WTC11 (cell line): ENCODE data around the gene FAF1. TPM values are rescaled to one million over a fixed set of nuclear protein-coding genes. Genes with fewer than 3 reads are reported as not detected.

ENCODE experiments used
- ATAC-seq: fragments of 200-7000 bp; cut with Tn5 transposase; 2 replicates; pipeline ENCODE4 v1.10.0; 2021; ENCODE audit warnings: mild to moderate bottlenecking, moderate library complexity
- CTCF ChIA-PET: fragments of 300-600 bp; sonication (Branson Sonifier 250); formaldehyde crosslinking; loops from one replicate; lab custom pipeline; 2021; ENCODE audit warnings: antibody characterized with exemption; lab: Charles Lee
- POLR2A ChIA-PET: fragments of 350-600 bp; sonication (Branson Sonifier 250); formaldehyde crosslinking; loops from one replicate; lab custom pipeline; 2021; ENCODE audit warnings: antibody characterized with exemption; lab: Charles Lee
- DNase-seq: peaks from one replicate; pipeline ENCODE4 v3.0.0; 2021; ENCODE audit warnings: low spot score
- H3K27ac Mint-ChIP-seq: 2 replicates; pipeline ENCODE4 v1.8.0; 2021; ENCODE audit warnings: mixed read lengths
- H3K27me3 Mint-ChIP-seq: 2 replicates; pipeline ENCODE4 v1.8.0; 2021; ENCODE audit warnings: low read depth, mild to moderate bottlenecking, moderate library complexity, mixed read lengths
- H3K36me3 Mint-ChIP-seq: 2 replicates; pipeline ENCODE4 v1.8.0; 2021; ENCODE audit warnings: mixed read lengths
- H3K4me1 Mint-ChIP-seq: 2 replicates; pipeline ENCODE4 v1.8.0; 2022; ENCODE audit warnings: mixed read lengths
- H3K4me3 Mint-ChIP-seq: 2 replicates; pipeline ENCODE4 v1.8.0; 2021; ENCODE audit warnings: mild to moderate bottlenecking, moderate library complexity, mixed read lengths
- H3K9me3 Mint-ChIP-seq: 2 replicates; pipeline ENCODE4 v1.8.0; 2021; ENCODE audit warnings: mixed read lengths
- ATF1 ChIP-seq: sonication (generic); formaldehyde crosslinking; IDR thresholded peaks from 2 replicates; pipeline ENCODE4 v1.8.1; 2023; ENCODE audit warnings: mild to moderate bottlenecking, moderate library complexity, missing genetic modification reagents
- CREB1 ChIP-seq: sonication (generic); formaldehyde crosslinking; IDR thresholded peaks from 2 replicates; pipeline ENCODE4 v1.8.0; 2023; ENCODE audit warnings: mild to moderate bottlenecking, missing genetic modification reagents
- GABPB1 ChIP-seq: sonication (generic); formaldehyde crosslinking; IDR thresholded peaks from 2 replicates; pipeline ENCODE4 v1.8.1; 2023; ENCODE audit warnings: mild to moderate bottlenecking, missing genetic modification reagents
- HMGA2 ChIP-seq: fragments of 250-450 bp; sonication (Bioruptor Pico); IDR thresholded peaks from 2 replicates; pipeline ENCODE4 v1.4.0; 2021; ENCODE audit warnings: mild to moderate bottlenecking, moderate library complexity
- NFYB ChIP-seq: sonication (generic); formaldehyde crosslinking; conservative IDR thresholded peaks from 2 replicates; pipeline ENCODE4 v1.8.0; 2022; ENCODE audit warnings: low read depth, missing genetic modification reagents
- RELA ChIP-seq: sonication (generic); formaldehyde crosslinking; IDR thresholded peaks from 2 replicates; pipeline ENCODE4 v1.8.1; 2022; ENCODE audit warnings: missing genetic modification reagents, mild to moderate bottlenecking, borderline replicate concordance
- ZBTB21 ChIP-seq: sonication (generic); formaldehyde crosslinking; IDR thresholded peaks from 2 replicates; pipeline ENCODE4 v1.8.1; 2023; ENCODE audit warnings: mild to moderate bottlenecking, missing genetic modification reagents, borderline replicate concordance
- ZNF121 ChIP-seq: sonication (generic); formaldehyde crosslinking; IDR thresholded peaks from 2 replicates; pipeline ENCODE4 v1.8.0; 2023; ENCODE audit warnings: missing genetic modification reagents
- ZNF138 ChIP-seq: sonication (generic); formaldehyde crosslinking; conservative IDR thresholded peaks from 2 replicates; pipeline ENCODE4 v1.8.1; 2022; ENCODE audit warnings: mild to moderate bottlenecking, moderate library complexity, missing genetic modification reagents
- ZNF263 ChIP-seq: sonication (generic); formaldehyde crosslinking; IDR thresholded peaks from 2 replicates; pipeline ENCODE4 v1.8.1; 2022; ENCODE audit warnings: low read depth, mild to moderate bottlenecking, moderate library complexity, missing genetic modification reagents
- ZNF317 ChIP-seq: sonication (generic); formaldehyde crosslinking; IDR thresholded peaks from 2 replicates; pipeline ENCODE4 v1.8.1; 2023; ENCODE audit warnings: low read depth, mild to moderate bottlenecking, moderate library complexity, missing genetic modification reagents, borderline replicate concordance
- ZNF671 ChIP-seq: fragments of 250-450 bp; sonication (Bioruptor Pico); IDR thresholded peaks from 2 replicates; pipeline ENCODE4 v1.8.0; 2021; ENCODE audit warnings: mild to moderate bottlenecking
- total RNA-seq: library from RNA; stranded (reverse); gene quantifications from 3 replicates; pipeline ENCODE4 v1.2.3, GENCODE V29; 2021
- TF ChIP-seq, protein P1 (sequence below): sonication (generic); formaldehyde crosslinking; IDR thresholded peaks from 2 replicates; pipeline ENCODE4 v1.8.1; 2023; ENCODE audit warnings: mild to moderate bottlenecking, moderate library complexity, missing genetic modification reagents
- TF ChIP-seq, protein P2 (sequence below): sonication (generic); formaldehyde crosslinking; conservative IDR thresholded peaks from 2 replicates; pipeline ENCODE4 v1.8.1; 2023; ENCODE audit warnings: mild to moderate bottlenecking, low read depth, missing genetic modification reagents, moderate library complexity
- TF ChIP-seq, protein P3 (sequence below): sonication (generic); formaldehyde crosslinking; IDR thresholded peaks from 2 replicates; pipeline ENCODE4 v1.8.0; 2023; ENCODE audit warnings: missing genetic modification reagents, mild to moderate bottlenecking, borderline replicate concordance
- TF ChIP-seq, protein P4 (sequence below): sonication (generic); formaldehyde crosslinking; IDR thresholded peaks from 2 replicates; pipeline ENCODE4 v1.8.0; 2022; ENCODE audit warnings: mild to moderate bottlenecking, missing genetic modification reagents
- TF ChIP-seq, protein P5 (sequence below): sonication (generic); formaldehyde crosslinking; IDR thresholded peaks from 2 replicates; pipeline ENCODE4 v1.8.1; 2023; ENCODE audit warnings: mild to moderate bottlenecking, missing genetic modification reagents
- TF ChIP-seq, protein P6 (sequence below): sonication (generic); formaldehyde crosslinking; IDR thresholded peaks from 2 replicates; pipeline ENCODE4 v1.8.1; 2022; ENCODE audit warnings: low read depth, missing genetic modification reagents, borderline replicate concordance

Gene FAF1
- total RNA-seq, 1 experiment from 2014 or later, result 53.5 TPM

DNA sequence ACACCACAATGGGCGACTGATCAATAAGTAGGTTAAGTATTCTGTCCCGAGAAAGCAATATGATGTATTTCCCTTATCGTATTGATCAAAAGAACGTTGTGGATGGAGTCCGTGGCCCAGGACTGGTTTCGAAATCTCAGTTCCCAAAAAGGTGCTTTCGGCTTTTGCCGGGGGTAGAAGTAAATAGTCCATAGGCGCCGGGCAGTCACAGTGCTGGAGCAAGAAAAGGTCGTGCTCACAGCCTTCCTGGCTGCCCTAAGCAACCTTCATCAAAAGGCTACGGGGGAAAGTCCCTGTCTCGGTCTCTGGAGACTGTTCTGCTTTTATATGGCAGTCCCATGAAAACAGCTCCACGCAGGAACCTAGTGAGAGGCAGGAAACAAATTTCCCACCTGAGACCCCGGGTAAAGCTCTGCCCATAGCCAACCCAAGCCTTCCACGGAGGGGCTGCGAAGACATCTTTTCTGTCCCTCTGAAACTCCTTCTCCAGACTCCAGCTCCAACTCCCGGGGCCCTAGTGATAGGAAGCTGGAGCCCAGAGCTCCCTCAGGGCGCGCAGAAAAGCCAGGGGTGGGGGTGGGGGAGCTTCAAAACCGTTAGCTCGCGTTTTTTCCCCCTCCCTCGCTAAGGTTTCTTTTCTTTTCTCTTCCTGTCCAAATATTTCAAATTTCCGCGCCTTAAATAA is 17.0 kb upstream of the FAF1 start:
- DNase-seq (no peak), ATAC-seq (peak; percentile 18)
- no peaks in the 10 kb centered on the region for H3K36me3 Mint-ChIP-seq
- peaks cover 97% of the 10 kb centered on the region for H3K27me3 Mint-ChIP-seq
- CTCF ChIA-PET, result interaction anchor here (1.0 to 1.9 kb wide), 4 partner anchors 16 to 212 kb away, joined by 3 to 8 read pairs (median 4); partner anchors contain the start of gene FAF1
- peaks cover 20% of the 10 kb centered on the region for H3K4me1 Mint-ChIP-seq
- no peaks in the 10 kb centered on the region for H3K9me3 Mint-ChIP-seq
- H3K4me3 Mint-ChIP-seq, result peak overlapping the region; percentile 59
- POLR2A ChIA-PET, result interaction anchor here (0.6 to 1.2 kb wide), 2 partner anchors 8 to 17 kb away, joined by 5 to 7 read pairs; no protein-coding TSS in a partner anchor
- no peak for TF ChIP-seq ZBTB21 (CRISPR knock-in tag)
- TF ChIP-seq, protein P1, sequence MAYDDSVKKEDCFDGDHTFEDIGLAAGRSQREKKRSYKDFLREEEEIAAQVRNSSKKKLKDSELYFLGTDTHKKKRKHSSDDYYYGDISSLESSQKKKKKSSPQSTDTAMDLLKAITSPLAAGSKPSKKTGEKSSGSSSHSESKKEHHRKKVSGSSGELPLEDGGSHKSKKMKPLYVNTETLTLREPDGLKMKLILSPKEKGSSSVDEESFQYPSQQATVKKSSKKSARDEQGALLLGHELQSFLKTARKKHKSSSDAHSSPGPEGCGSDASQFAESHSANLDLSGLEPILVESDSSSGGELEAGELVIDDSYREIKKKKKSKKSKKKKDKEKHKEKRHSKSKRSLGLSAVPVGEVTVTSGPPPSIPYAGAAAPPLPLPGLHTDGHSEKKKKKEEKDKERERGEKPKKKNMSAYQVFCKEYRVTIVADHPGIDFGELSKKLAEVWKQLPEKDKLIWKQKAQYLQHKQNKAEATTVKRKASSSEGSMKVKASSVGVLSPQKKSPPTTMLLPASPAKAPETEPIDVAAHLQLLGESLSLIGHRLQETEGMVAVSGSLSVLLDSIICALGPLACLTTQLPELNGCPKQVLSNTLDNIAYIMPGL (CRISPR knock-in tag), result no peak
- no peak for TF ChIP-seq ZNF263 (CRISPR knock-in tag)
- TF ChIP-seq, protein P2, sequence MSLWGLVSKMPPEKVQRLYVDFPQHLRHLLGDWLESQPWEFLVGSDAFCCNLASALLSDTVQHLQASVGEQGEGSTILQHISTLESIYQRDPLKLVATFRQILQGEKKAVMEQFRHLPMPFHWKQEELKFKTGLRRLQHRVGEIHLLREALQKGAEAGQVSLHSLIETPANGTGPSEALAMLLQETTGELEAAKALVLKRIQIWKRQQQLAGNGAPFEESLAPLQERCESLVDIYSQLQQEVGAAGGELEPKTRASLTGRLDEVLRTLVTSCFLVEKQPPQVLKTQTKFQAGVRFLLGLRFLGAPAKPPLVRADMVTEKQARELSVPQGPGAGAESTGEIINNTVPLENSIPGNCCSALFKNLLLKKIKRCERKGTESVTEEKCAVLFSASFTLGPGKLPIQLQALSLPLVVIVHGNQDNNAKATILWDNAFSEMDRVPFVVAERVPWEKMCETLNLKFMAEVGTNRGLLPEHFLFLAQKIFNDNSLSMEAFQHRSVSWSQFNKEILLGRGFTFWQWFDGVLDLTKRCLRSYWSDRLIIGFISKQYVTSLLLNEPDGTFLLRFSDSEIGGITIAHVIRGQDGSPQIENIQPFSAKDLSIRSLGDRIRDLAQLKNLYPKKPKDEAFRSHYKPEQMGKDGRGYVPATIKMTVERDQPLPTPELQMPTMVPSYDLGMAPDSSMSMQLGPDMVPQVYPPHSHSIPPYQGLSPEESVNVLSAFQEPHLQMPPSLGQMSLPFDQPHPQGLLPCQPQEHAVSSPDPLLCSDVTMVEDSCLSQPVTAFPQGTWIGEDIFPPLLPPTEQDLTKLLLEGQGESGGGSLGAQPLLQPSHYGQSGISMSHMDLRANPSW, result no peak
- TF ChIP-seq, protein P3, sequence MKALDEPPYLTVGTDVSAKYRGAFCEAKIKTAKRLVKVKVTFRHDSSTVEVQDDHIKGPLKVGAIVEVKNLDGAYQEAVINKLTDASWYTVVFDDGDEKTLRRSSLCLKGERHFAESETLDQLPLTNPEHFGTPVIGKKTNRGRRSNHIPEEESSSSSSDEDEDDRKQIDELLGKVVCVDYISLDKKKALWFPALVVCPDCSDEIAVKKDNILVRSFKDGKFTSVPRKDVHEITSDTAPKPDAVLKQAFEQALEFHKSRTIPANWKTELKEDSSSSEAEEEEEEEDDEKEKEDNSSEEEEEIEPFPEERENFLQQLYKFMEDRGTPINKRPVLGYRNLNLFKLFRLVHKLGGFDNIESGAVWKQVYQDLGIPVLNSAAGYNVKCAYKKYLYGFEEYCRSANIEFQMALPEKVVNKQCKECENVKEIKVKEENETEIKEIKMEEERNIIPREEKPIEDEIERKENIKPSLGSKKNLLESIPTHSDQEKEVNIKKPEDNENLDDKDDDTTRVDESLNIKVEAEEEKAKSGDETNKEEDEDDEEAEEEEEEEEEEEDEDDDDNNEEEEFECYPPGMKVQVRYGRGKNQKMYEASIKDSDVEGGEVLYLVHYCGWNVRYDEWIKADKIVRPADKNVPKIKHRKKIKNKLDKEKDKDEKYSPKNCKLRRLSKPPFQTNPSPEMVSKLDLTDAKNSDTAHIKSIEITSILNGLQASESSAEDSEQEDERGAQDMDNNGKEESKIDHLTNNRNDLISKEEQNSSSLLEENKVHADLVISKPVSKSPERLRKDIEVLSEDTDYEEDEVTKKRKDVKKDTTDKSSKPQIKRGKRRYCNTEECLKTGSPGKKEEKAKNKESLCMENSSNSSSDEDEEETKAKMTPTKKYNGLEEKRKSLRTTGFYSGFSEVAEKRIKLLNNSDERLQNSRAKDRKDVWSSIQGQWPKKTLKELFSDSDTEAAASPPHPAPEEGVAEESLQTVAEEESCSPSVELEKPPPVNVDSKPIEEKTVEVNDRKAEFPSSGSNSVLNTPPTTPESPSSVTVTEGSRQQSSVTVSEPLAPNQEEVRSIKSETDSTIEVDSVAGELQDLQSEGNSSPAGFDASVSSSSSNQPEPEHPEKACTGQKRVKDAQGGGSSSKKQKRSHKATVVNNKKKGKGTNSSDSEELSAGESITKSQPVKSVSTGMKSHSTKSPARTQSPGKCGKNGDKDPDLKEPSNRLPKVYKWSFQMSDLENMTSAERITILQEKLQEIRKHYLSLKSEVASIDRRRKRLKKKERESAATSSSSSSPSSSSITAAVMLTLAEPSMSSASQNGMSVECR (CRISPR knock-in tag), result no peak
- TF ChIP-seq GABPB1 (CRISPR knock-in tag), result no peak
- TF ChIP-seq NFYB (CRISPR knock-in tag), result no peak
- TF ChIP-seq ZNF671, result no peak
- TF ChIP-seq ZNF121 (CRISPR knock-in tag), result no peak
- no peak overlapping the region for H3K27ac Mint-ChIP-seq

DNA sequence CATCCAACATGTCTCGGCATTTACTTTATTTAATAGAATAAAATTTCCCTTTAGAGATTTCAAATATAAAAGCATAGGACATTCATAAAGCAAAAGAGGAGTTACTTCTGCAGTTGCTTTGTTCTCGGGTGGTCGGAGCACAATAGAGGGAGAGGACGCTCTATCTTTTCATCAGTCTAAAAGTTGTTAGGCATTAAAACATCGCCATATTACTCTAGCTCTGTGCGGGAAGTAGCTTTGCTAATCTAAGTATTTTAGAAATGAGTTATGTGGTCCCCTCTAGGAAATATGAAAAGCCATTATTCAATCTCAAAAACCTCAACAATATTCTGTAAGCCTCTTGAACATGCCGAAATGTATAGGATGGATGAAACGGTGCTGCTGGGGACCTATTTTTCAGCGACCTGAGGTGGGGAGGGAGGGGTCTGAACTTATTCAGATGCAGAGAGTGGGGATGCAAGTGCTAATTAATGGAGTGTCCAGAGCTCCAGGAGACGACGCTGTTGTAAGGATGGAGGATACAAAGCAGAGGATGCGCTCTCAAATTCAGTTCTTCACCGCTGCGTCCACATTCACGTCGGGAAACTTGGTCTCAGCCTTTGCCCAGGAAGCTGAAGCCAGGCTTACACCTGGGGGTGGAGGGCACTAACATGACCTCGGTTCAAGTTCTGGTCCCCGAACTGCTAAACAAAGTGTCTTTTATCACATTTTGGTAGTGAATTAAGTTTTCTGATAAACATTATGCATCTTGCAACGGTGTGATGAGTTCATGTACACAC is 16.2 kb upstream of the FAF1 start:
- H3K27ac Mint-ChIP-seq, result no peak overlapping the region
- ChIA-PET POLR2A (no interaction called here), CTCF (interaction anchor here (0.6 to 1.9 kb wide), 4 partner anchors 16 to 254 kb away, joined by 3 to 8 read pairs (median 6); partner anchors contain the start of gene FAF1)
- no peak for ATAC-seq
- peaks cover 20% of the 10 kb centered on the region for H3K4me1 Mint-ChIP-seq
- DNase-seq, result no peak
- H3K9me3 Mint-ChIP-seq, result no peaks in the 10 kb centered on the region
- no peaks in the 10 kb centered on the region for H3K36me3 Mint-ChIP-seq
- H3K27me3 Mint-ChIP-seq, result peaks cover 97% of the 10 kb centered on the region
- H3K4me3 Mint-ChIP-seq, result peak overlapping the region; percentile 59
- TF ChIP-seq, protein P4, sequence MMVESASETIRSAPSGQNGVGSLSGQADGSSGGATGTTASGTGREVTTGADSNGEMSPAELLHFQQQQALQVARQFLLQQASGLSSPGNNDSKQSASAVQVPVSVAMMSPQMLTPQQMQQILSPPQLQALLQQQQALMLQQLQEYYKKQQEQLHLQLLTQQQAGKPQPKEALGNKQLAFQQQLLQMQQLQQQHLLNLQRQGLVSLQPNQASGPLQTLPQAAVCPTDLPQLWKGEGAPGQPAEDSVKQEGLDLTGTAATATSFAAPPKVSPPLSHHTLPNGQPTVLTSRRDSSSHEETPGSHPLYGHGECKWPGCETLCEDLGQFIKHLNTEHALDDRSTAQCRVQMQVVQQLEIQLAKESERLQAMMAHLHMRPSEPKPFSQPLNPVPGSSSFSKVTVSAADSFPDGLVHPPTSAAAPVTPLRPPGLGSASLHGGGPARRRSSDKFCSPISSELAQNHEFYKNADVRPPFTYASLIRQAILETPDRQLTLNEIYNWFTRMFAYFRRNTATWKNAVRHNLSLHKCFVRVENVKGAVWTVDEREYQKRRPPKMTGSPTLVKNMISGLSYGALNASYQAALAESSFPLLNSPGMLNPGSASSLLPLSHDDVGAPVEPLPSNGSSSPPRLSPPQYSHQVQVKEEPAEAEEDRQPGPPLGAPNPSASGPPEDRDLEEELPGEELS (CRISPR knock-in tag), result no peak
- TF ChIP-seq CREB1 (CRISPR knock-in tag), result no peak
- no peak for TF ChIP-seq HMGA2 (CRISPR knock-in tag)
- TF ChIP-seq ATF1 (CRISPR knock-in tag), result no peak
- TF ChIP-seq ZNF317 (CRISPR knock-in tag), result no peak
- TF ChIP-seq RELA, result no peak
- TF ChIP-seq, protein P5, sequence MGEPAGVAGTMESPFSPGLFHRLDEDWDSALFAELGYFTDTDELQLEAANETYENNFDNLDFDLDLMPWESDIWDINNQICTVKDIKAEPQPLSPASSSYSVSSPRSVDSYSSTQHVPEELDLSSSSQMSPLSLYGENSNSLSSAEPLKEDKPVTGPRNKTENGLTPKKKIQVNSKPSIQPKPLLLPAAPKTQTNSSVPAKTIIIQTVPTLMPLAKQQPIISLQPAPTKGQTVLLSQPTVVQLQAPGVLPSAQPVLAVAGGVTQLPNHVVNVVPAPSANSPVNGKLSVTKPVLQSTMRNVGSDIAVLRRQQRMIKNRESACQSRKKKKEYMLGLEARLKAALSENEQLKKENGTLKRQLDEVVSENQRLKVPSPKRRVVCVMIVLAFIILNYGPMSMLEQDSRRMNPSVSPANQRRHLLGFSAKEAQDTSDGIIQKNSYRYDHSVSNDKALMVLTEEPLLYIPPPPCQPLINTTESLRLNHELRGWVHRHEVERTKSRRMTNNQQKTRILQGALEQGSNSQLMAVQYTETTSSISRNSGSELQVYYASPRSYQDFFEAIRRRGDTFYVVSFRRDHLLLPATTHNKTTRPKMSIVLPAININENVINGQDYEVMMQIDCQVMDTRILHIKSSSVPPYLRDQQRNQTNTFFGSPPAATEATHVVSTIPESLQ (CRISPR knock-in tag), result no peak
- TF ChIP-seq, protein P6, sequence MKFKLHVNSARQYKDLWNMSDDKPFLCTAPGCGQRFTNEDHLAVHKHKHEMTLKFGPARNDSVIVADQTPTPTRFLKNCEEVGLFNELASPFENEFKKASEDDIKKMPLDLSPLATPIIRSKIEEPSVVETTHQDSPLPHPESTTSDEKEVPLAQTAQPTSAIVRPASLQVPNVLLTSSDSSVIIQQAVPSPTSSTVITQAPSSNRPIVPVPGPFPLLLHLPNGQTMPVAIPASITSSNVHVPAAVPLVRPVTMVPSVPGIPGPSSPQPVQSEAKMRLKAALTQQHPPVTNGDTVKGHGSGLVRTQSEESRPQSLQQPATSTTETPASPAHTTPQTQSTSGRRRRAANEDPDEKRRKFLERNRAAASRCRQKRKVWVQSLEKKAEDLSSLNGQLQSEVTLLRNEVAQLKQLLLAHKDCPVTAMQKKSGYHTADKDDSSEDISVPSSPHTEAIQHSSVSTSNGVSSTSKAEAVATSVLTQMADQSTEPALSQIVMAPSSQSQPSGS (CRISPR knock-in tag), result no peak
- no peak for TF ChIP-seq ZNF138 (CRISPR knock-in tag)
